ENCODE results near the gene ZNF408.

The ZNF408 gene

DNA sequence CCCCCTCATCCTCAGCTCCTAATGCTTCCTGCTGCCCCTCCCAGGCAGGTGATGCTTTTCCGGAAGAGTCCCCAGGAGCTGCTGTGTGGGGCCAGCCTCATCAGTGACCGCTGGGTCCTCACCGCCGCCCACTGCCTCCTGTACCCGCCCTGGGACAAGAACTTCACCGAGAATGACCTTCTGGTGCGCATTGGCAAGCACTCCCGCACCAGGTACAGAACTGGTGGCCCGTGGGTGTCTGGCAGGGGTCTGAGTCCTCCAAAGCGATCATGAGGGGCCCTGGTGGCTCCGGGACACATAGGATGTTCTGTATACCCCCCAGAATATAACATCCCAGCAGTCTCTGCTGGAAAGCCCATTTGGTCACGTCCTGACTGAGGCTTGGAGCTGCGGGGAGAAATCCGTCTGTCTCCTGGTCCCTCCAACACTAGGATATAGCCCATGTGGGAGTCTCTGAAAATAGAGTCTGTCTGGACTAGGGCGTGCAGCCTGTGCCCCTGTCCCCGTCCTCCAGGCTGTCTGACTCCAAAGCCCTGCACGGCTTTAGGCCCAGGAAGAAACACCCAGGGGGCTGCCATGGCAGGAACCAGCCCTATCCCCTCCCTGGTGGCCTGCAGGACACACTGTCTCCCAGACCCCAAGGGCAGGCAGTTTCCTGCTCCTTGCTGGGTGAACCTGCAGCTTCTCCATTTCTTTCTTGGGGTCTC is 27.3 kb downstream of the ZNF408 start:
- DNase-seq (ENCODE audit: low spot score), result no peak

GRCh38 chr11:46728659-46729040 is 27.8 kb downstream of the ZNF408 start:
- DNase-seq (ENCODE audit: low spot score), result no peak

- DNase-seq (ENCODE audit: low spot score), result no peak
Observed at GRCh38 chr11:46729110-46730027, 28.5 kb downstream of the ZNF408 start.

GRCh38 chr11:46731545-46731944 is 30.7 kb downstream of the ZNF408 start:
- no peak for DNase-seq (ENCODE audit: low spot score)

DNA sequence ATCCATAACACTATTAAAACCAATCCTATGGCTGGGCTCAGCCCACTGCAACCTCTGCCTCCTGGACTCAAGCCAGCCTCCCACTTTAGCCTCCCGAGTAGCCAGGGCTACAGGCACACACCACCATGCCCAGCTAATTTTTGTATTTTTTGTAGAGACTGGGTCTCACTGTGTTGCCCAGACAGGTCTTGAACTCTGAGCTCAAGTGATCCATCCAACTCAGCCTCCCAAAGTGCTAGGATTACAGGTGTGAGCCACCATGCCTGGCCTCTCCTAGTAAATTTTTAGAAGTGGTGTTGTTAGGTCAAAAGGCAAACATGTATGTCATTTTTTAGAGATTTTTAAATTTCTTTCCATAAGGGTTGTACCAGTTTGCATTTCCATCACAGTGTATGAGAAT is 32.4 kb downstream of the ZNF408 start:
- no peak for DNase-seq (ENCODE audit: low spot score)

- no peak for DNase-seq (ENCODE audit: low spot score)
Observed at GRCh38 chr11:46736146-46736545, 35.3 kb downstream of the ZNF408 start.

DNA sequence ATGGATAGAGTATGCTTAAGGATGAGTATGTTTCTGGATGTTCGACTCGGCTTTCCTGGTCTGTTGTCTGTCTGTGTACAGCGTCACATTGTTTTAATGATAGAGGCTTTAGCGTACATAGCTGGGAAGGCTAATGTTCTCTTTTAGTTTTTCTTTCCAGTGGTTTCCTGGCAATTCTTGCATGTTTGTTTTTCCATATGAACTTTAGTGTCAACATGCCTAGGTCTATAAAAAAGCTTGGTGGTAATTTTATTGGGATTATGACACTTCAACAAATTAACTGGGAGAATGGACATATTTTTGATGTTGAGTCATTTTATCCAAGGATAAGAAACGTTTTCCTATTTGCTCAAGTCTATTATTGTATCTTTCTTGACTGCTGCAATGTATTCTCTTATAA is 35.8 kb downstream of the ZNF408 start:
- DNase-seq (ENCODE audit: low spot score), result no peak

- no peak for DNase-seq (ENCODE audit: low spot score)
Observed at GRCh38 chr11:46737699-46738098, 36.9 kb downstream of the ZNF408 start.

DNA sequence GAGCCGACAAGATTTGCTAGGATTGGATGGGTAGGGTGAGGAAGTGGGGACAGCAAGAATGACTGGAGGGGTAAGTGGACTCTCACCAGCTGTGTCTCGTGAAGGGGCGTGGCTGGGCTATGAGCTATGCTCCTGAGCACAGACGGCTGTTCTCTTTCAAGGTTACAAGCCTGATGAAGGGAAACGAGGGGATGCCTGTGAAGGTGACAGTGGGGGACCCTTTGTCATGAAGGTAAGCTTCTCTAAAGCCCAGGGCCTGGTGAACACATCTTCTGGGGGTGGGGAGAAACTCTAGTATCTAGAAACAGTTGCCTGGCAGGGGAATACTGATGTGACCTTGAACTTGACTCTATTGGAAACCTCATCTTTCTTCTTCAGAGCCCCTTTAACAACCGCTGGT is 38.1 kb downstream of the ZNF408 start:
- no peak for DNase-seq (ENCODE audit: low spot score)

GRCh38 chr11:46741600-46742484 is 41.0 kb downstream of the ZNF408 start:
- DNase-seq (ENCODE audit: low spot score), result no peak

- no peak for DNase-seq (ENCODE audit: low spot score)
Observed at GRCh38 chr11:46743043-46743442, 42.2 kb downstream of the ZNF408 start.

GRCh38 chr11:46743693-46744339 is 43.0 kb downstream of the ZNF408 start:
- DNase-seq (ENCODE audit: low spot score), result no peak

DNA sequence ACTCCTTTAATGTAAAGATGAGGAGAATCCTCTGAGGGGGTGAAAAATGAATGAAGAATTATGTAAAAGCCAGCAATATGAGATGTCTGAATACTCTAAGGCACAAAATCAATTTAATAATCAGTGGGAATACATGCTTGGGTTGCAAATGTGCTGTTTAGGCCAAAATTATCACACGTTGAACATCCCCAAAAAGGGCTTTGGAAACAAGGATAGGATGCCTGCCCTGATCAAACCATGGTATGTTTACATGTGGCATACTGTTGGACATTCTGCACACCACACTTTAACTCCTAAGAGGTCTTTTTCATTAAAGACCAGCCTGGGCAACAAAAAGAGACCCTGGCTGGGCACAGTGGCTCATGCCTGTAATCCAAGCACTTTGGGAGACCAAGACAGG is 44.5 kb downstream of the ZNF408 start:
- DNase-seq (ENCODE audit: low spot score), result no peak

DNA sequence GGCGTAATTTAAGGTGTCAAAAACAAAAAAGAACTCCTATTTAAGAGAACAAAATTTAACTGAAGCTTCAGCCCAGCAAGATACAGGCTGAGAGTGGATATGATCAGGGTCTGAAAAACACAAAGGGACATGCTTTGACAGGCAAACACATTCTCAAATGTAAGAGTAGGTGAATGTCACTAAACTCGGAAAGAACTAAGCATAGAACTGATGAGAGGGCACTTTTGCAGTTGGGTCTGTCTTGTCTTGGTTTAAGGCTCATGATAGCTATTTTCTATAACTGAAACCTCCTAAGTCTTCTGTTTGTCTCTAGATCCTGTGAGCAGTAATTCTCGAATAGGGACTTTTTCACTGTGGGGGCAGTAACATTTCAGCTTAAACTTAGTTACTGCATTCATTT is 45.2 kb downstream of the ZNF408 start:
- no peak for DNase-seq (ENCODE audit: low spot score)

DNA sequence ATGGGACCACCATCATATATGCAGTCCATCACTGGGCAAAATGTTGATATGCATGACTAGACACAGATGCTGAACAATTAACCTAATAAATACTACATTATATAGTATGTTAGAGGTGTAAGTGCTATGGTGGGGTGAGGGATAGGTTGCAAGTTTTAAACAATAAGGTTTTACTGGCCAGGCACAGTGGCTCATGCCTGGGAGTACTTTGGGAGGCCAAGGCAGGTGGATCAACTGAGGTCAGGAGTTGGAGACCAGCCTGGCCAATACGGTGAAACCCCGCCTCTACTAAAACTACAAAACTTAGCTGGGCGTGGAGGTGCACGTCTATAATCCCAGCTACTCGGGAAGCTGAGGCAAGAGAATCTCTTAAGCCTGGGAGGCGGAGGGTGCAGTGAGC is 46.3 kb downstream of the ZNF408 start:
- DNase-seq (ENCODE audit: low spot score), result no peak

Measured in globus pallidus (tissue), 1 donor.